Mesothelial cell of epicardium (in vitro differentiated cells): ENCODE results near the gene ETS1. TPM values are rescaled to one million over a fixed set of nuclear protein-coding genes. Genes with fewer than 3 reads are reported as not detected.
A peak's percentile ranks its signal among the peaks of the same experiment; 100 is the strongest.

ENCODE experiments used
- DNase-seq, 2 experiments: peaks; one replicate each; pipeline ENCODE4 v3.0.0; 2021; ENCODE audit warnings: low spot score in 2 of 2; ENCODE audit not compliant: unreplicated experiment in 2 of 2
- H3K27ac Mint-ChIP-seq: 2 replicates; pipeline ENCODE4 v1.8.0; 2021; ENCODE audit warnings: mixed read lengths
- H3K27me3 Mint-ChIP-seq: 2 replicates; pipeline ENCODE4 v1.8.0; 2021; ENCODE audit warnings: low read depth, mixed read lengths
- H3K36me3 Mint-ChIP-seq: 2 replicates; pipeline ENCODE4 v1.8.0; 2021; ENCODE audit warnings: mixed read lengths
- H3K4me1 Mint-ChIP-seq: 2 replicates; pipeline ENCODE4 v1.8.0; 2021; ENCODE audit warnings: mixed read lengths
- H3K4me3 Mint-ChIP-seq: 2 replicates; pipeline ENCODE4 v1.8.0; 2021; ENCODE audit warnings: mild to moderate bottlenecking, moderate library complexity, mixed read lengths
- H3K9me3 Mint-ChIP-seq: 2 replicates; pipeline ENCODE4 v1.8.0; 2021; ENCODE audit warnings: mixed read lengths
- CTCF ChIP-seq: fragments of 200-600 bp; sonication (generic); IDR thresholded peaks from one replicate; pipeline ENCODE4 v1.5.0; 2021; ENCODE audit warnings: antibody characterized with exemption; ENCODE audit not compliant: unreplicated experiment
- total RNA-seq: library from RNA; stranded (reverse); gene quantifications from 3 replicates; pipeline ENCODE4 v1.2.1, GENCODE V29; 2021

ETS1 gene
- total RNA-seq, 1 donor from 2014 or later: 29.7 TPM

GRCh38 chr11:128503245-128503991 is 83.9 kb downstream of the ETS1 start:
- H3K4me1 Mint-ChIP-seq: peaks cover 80% of the 10 kb centered on the region
- H3K36me3 Mint-ChIP-seq: no peaks in the 10 kb centered on the region
- no peaks in the 10 kb centered on the region for H3K9me3 Mint-ChIP-seq
- TF ChIP-seq CTCF: no peak
- no peak overlapping the region for H3K4me3 Mint-ChIP-seq
- H3K27ac Mint-ChIP-seq: peak overlapping the region; percentile 54
- no peaks in the 10 kb centered on the region for H3K27me3 Mint-ChIP-seq
- DNase-seq: no peak

GRCh38 chr11:128502726-128503125 is 84.6 kb downstream of the ETS1 start:
- Mint-ChIP-seq H3K36me3 (no peaks in the 10 kb centered on the region), H3K27ac (peak overlapping the region; percentile 75), H3K9me3 (no peaks in the 10 kb centered on the region), H3K4me1 (peaks cover 82% of the 10 kb centered on the region), H3K4me3 (peak overlapping the region; percentile 5), H3K27me3 (no peaks in the 10 kb centered on the region)
- DNase-seq: no peak
- TF ChIP-seq CTCF: no peak

GRCh38 chr11:128501632-128502549 is 85.5 kb downstream of the ETS1 start:
- DNase-seq: no peak
- Mint-ChIP-seq H3K4me3 (peak overlapping the region; percentile 9), H3K4me1 (peaks cover 82% of the 10 kb centered on the region), H3K27me3 (no peaks in the 10 kb centered on the region), H3K27ac (peak overlapping the region; percentile 87), H3K9me3 (no peaks in the 10 kb centered on the region), H3K36me3 (no peaks in the 10 kb centered on the region)
- TF ChIP-seq CTCF: no peak

- H3K27me3 Mint-ChIP-seq: no peaks in the 10 kb centered on the region
- H3K4me3 Mint-ChIP-seq: no peak overlapping the region
- peaks cover 85% of the 10 kb centered on the region for H3K4me1 Mint-ChIP-seq
- peak overlapping the region; percentile 87 for H3K27ac Mint-ChIP-seq
- DNase-seq: no peak
- no peak for TF ChIP-seq CTCF
- no peaks in the 10 kb centered on the region for H3K9me3 Mint-ChIP-seq
- no peaks in the 10 kb centered on the region for H3K36me3 Mint-ChIP-seq
Observed at GRCh38 chr11:128501008-128501407, 86.3 kb downstream of the ETS1 start.

GRCh38 chr11:128500493-128500892 is 86.9 kb downstream of the ETS1 start:
- H3K27me3 Mint-ChIP-seq: no peaks in the 10 kb centered on the region
- H3K4me1 Mint-ChIP-seq: peaks cover 90% of the 10 kb centered on the region
- H3K36me3 Mint-ChIP-seq: no peaks in the 10 kb centered on the region

More at GRCh38 chr11:128500493-128500892, 86.9 kb downstream of the ETS1 start:
- Mint-ChIP-seq H3K9me3 (no peaks in the 10 kb centered on the region), H3K4me3 (no peak overlapping the region), H3K27ac (peak overlapping the region; percentile 59)
- TF ChIP-seq CTCF: no peak
- no peak for DNase-seq
